ENCODE measurements around the gene SFXN3.
A peak's percentile ranks its signal among the peaks of the same experiment; 100 is the strongest.

DNA sequence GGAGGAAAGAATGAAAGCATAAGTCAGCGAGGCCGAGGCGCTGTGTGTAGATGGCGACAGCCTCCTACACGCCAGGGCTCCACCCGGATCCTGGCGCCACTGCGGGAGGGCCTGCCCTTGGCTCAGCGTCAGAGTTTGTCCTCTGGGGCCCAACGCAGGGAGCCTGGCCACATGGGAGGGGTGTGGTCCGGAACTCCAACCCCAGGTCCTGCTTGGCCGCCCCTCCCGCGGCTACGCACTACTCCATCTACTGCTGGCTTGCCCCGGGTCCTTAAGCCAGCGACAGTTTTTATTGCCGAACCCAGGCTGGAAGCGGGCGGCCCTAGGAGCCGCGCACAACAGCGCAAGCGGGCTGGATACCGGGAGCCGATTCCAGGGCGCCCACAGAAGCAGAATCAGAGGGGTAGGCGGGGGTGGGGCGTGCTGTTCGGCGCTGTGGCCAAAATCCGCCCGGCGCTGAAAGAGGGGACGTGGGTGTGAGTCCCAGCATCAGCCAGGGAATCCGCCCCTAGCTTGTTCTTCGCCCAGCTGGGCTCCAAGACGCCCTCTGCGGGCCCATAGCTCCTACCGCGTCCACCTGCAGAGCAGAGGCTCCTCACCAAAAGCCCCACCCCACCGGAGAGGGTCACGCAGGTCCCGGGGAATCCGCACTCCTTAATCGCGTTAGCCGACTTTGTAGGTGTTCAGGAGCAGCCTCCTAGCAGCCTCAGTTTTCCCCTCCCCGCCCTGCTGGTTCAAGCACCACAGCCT lies 35.3 kb downstream of the SFXN3 start:
- TF ChIP-seq ZNF790 (CRISPR knock-in tag; IDR thresholded peaks at IDR 0.05; ENCODE audit: borderline replicate concordance) (no peak), TAF1 (CRISPR knock-in tag; IDR thresholded peaks at IDR 0.05) (peak; percentile 60), ZNF274 (CRISPR knock-in tag; IDR thresholded peaks at IDR 0.05) (peak; percentile 45; the same call in 1 of the 2 replicates), KDM6A (CRISPR knock-in tag; IDR thresholded peaks at IDR 0.05; ENCODE audit: low read depth) (peak; percentile 82), HOXA7 (CRISPR knock-in tag; IDR thresholded peaks at IDR 0.05) (no peak), POLR2A (IDR thresholded peaks at IDR 0.05; ENCODE audit: insufficient read depth in 1 of 2, low read depth in 2 of 2, low read length in 2 of 2) (peak in 1 of 2 experiments; percentile 63; a peak in 2 of 4 replicates), MAFG (CRISPR knock-in tag; IDR thresholded peaks at IDR 0.05) (no peak), ZNF747 (CRISPR knock-in tag; IDR thresholded peaks at IDR 0.05; ENCODE audit: borderline replicate concordance) (no peak), RBM22 (optimal IDR thresholded peaks at IDR 0.05; ENCODE audit: low read length) (no peak), ZNF672 (CRISPR knock-in tag; IDR thresholded peaks at IDR 0.05) (no peak), ZNF292 (CRISPR knock-in tag; IDR thresholded peaks at IDR 0.05; ENCODE audit: borderline replicate concordance, low read depth) (peak; percentile 76; the same call in 1 of the 2 replicates)
- TF ChIP-seq, protein P1, sequence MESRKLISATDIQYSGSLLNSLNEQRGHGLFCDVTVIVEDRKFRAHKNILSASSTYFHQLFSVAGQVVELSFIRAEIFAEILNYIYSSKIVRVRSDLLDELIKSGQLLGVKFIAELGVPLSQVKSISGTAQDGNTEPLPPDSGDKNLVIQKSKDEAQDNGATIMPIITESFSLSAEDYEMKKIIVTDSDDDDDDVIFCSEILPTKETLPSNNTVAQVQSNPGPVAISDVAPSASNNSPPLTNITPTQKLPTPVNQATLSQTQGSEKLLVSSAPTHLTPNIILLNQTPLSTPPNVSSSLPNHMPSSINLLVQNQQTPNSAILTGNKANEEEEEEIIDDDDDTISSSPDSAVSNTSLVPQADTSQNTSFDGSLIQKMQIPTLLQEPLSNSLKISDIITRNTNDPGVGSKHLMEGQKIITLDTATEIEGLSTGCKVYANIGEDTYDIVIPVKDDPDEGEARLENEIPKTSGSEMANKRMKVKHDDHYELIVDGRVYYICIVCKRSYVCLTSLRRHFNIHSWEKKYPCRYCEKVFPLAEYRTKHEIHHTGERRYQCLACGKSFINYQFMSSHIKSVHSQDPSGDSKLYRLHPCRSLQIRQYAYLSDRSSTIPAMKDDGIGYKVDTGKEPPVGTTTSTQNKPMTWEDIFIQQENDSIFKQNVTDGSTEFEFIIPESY (CRISPR knock-in tag; IDR thresholded peaks at IDR 0.05): no peak
- TF ChIP-seq, protein P2, sequence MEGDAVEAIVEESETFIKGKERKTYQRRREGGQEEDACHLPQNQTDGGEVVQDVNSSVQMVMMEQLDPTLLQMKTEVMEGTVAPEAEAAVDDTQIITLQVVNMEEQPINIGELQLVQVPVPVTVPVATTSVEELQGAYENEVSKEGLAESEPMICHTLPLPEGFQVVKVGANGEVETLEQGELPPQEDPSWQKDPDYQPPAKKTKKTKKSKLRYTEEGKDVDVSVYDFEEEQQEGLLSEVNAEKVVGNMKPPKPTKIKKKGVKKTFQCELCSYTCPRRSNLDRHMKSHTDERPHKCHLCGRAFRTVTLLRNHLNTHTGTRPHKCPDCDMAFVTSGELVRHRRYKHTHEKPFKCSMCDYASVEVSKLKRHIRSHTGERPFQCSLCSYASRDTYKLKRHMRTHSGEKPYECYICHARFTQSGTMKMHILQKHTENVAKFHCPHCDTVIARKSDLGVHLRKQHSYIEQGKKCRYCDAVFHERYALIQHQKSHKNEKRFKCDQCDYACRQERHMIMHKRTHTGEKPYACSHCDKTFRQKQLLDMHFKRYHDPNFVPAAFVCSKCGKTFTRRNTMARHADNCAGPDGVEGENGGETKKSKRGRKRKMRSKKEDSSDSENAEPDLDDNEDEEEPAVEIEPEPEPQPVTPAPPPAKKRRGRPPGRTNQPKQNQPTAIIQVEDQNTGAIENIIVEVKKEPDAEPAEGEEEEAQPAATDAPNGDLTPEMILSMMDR (CRISPR knock-in tag; IDR thresholded peaks at IDR 0.05): peak; percentile 76
- TF ChIP-seq, protein P3, sequence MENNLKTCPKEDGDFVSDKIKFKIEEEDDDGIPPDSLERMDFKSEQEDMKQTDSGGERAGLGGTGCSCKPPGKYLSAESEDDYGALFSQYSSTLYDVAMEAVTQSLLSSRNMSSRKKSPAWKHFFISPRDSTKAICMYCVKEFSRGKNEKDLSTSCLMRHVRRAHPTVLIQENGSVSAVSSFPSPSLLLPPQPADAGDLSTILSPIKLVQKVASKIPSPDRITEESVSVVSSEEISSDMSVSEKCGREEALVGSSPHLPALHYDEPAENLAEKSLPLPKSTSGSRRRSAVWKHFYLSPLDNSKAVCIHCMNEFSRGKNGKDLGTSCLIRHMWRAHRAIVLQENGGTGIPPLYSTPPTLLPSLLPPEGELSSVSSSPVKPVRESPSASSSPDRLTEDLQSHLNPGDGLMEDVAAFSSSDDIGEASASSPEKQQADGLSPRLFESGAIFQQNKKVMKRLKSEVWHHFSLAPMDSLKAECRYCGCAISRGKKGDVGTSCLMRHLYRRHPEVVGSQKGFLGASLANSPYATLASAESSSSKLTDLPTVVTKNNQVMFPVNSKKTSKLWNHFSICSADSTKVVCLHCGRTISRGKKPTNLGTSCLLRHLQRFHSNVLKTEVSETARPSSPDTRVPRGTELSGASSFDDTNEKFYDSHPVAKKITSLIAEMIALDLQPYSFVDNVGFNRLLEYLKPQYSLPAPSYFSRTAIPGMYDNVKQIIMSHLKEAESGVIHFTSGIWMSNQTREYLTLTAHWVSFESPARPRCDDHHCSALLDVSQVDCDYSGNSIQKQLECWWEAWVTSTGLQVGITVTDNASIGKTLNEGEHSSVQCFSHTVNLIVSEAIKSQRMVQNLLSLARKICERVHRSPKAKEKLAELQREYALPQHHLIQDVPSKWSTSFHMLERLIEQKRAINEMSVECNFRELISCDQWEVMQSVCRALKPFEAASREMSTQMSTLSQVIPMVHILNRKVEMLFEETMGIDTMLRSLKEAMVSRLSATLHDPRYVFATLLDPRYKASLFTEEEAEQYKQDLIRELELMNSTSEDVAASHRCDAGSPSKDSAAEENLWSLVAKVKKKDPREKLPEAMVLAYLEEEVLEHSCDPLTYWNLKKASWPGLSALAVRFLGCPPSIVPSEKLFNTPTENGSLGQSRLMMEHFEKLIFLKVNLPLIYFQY (CRISPR knock-in tag; IDR thresholded peaks at IDR 0.05; ENCODE audit: borderline replicate concordance): peak; percentile 71; the same call in 1 of the 2 replicates
